Pulmonary artery endothelial cell (primary cell): ENCODE data around the gene MICAL3. TPM values are rescaled to one million over a fixed set of nuclear protein-coding genes. Genes with fewer than 3 reads are reported as not detected.

Experiments
- DNase-seq: peaks from one replicate; pipeline ENCODE4 v3.0.0-alpha.2; 2011; ENCODE audit warnings: low read depth, low spot score
- total RNA-seq: library from RNA; depleted of rRNA; stranded (reverse); fragments of >200 nt; gene quantifications from 2 replicates; pipeline ENCODE4 v1.2.3, GENCODE V29; 2014

Gene MICAL3
- total RNA-seq, 1 donor from 2014 or later: 19.0 TPM

DNA sequence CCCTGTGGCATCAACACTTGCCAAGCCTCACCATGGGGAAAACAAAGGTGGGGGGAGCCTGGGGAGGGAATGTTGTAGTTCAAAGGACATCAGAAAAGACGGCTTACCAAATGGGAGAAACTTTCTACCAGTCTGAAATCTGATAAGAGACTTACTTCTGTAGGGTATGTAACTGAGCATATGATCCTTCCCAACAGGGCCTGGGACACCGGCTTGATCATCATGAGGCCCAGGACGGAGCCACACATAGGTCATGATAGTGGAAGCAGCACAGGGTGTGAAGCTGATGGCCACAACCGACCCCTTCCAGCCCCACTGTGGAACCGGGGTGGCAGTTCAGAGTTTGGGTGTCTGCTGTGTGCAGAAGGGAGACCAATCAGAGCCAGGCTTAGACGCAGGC lies 51.1 kb downstream of the MICAL3 start:
- no peak for DNase-seq

DNA sequence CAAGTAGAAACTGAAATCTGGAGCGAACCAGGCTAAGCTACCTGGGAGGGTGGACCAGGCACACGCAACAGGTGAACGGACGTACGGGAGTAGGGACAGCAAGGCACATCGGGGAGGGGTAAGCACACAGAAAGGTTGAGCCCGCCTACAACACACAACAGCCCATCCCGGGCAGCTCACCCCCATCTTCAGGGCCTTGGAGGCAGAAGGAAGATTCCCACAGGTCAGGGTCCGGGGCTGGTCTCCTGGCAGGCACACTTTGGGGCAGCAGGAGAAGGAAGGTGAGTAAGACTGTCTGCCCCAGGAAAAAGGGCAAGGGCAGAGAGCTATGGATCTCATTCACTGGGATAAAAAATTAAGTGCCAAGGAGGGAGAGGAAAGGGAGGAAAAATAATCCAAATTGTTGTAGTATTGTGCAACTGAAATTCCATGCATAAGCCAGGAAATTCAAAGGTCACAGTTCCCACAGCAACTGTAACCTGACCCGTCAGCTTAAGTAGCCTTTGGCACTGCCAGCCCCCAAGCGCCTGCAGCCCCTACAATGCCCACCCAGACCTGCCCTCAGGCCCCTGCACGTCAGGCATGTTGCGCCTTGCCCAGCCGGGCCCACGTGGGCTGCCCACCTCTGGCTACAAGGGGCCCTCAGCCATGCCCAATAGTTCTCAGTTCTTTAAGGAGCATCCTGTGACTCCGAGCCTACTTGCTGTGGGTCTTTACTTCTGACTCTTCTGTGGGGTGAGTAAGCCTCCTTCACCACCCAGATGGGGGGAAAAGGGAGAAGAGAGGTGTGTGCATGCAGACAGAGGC lies 51.8 kb downstream of the MICAL3 start:
- no peak for DNase-seq

- DNase-seq: no peak
These were observed 52.6 kb downstream of the MICAL3 start for GRCh38 chr22:17971711-17972110.

GRCh38 chr22:17970201-17970708 lies 54.1 kb downstream of the MICAL3 start:
- no peak for DNase-seq

- no peak for DNase-seq
These were observed 54.7 kb downstream of the MICAL3 start for GRCh38 chr22:17969701-17970113.

DNA sequence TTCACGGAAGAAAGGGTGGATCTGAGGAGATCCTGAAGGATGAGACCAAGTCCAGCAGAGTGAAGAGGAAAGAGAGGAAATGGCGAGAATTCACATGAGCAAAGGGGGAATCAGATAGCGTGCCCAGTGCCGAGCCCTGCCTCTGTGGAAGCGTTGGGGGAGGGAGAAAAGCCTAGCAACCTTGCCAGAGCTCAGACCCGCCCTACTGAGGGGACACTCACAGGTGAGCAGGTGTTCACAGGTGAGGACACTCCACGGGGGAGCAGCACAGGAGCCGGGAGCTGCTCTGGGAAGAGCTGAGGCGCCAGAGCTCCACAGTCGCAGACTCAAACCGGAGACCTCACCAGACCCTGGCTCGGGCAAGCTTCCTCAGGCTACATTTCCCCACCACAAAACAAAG lies 56.2 kb downstream of the MICAL3 start:
- DNase-seq: no peak

- DNase-seq: no peak
These were observed 58.0 kb downstream of the MICAL3 start for GRCh38 chr22:17966403-17966717.

DNA sequence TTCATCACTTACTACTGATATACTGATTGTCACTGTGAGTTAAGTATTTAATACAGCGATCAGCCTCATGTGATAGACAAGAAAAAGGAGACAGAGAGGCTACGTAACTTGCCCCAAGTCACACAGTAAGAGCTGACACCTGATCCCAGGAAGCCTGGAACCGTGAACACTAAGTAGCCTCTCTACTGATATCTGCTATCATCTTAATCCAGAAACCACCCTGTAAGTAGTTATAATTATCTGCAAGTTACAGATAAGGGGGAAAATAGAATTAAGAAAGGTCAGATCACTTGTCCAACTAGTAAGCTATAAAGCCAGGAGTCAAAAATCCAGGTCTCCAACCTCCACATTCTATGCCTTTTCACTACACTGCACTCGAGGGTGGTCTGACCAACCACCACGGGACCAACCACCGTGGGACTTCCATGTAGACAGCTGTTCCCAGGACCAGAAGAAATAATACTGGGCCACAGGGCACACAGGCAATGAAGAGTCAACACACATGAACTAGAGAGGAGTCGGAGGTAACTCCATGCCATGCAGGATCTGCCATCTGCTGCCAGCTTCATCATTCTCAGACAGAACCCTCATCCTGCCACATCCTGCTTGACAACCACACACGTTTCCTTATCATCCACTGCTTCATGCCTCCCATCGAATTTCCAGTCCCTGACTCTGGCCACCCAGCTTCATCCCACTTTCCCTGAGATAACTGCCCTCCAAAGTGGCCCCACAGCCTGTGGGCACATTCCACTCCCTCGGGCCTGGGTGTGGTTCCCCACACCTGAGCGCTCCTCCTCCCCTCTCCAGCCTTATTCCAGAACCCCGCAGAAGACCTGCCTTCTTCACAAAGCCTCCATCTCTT lies 58.6 kb downstream of the MICAL3 start:
- no peak for DNase-seq

GRCh38 chr22:17964643-17965042 lies 59.7 kb downstream of the MICAL3 start:
- DNase-seq: no peak

- DNase-seq: no peak
These were observed 60.2 kb downstream of the MICAL3 start for GRCh38 chr22:17964156-17964555.

GRCh38 chr22:17963015-17963414 lies 61.3 kb downstream of the MICAL3 start:
- DNase-seq: no peak

GRCh38 chr22:17962168-17962567 lies 62.2 kb downstream of the MICAL3 start:
- DNase-seq: no peak

DNA sequence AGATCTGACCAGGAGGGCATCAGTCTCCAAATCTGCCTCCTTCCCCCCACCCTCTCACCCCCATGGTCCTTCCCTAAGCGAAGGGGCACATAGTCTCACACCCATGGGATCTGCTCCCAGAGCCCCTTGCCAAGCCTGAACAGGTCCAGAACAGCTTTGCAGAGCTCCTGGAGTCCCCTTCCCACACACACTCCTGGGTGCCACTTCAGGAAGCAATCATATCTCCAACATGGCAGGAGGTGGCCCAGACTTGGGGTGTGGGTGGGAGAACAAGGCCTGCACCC lies 63.0 kb downstream of the MICAL3 start:
- no peak for DNase-seq

DNA sequence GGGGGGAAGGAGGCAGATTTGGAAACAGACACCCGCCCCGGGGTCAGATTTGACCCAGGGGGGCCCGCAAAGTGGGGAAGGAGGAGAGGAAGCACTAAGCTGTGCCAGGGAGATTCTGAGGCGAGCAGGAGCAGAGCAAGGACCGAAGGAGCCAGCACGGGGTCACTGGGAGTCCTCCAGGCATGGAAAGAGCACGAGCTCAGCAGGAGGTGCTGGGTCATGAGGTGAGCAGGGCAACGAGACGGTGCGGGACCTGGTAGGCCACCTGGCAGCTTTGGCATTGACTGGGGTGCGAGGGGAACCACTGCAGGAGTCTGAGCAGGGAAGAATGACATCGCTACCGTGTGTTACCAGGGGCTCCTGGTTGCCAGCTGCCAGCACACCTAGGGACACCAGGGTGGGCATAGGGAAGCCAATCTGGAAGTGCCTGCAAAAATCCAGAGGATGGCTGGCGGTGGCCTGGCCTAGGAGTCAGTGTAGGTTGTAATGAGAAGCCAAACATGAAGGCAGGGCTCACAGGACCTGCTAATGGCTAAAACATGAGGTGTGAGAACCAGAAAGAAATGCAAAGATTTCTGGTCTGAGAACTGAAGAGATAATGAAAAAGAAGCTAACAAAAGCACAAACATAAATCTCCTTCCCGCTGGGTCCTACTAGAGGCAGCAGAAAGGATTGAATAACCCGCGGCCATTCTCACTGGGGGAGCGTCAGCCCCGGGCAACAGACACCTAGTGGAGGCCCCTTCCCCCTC lies 63.5 kb downstream of the MICAL3 start:
- DNase-seq: no peak

DNA sequence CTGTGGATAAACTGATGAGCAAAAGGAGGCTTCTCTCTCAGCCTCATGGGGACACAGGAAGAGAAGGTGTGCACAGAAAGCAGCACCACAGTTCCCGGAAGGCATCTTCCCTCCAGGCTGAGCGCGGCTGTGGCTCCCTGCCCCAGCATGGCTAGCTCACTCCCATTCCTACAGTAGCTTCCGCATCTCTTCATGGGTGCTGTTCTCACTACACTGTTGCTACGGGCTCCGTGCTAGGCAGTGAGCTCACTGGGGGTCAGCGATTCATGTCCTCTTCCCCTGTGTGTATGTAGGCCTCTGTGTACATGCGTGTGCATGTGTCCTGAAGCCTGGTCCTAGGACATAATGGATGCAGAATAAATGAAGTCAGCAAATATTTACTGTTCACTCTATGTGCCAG lies 64.3 kb downstream of the MICAL3 start:
- DNase-seq: no peak

DNA sequence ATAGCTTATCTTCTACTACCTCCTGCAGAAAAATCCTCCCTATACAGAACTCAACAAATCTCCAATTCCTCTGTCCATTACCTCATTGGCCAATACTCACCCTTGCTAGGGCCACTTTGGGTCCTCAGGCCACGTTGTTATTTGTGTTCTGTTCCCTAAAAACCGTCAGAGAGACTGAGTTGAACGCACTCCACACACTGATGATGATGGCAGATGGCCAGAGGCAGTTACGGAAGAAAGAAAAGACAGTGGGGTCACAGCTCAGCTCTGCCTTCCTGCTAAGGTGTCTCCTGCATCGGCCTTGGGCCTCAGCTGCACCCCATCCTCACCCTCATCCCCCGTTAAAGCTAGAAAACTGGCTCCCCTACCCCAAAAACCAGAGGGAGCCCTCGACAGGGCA lies 66.2 kb downstream of the MICAL3 start:
- no peak for DNase-seq

GRCh38 chr22:17957693-17958092 lies 66.7 kb downstream of the MICAL3 start:
- DNase-seq: no peak

- no peak for DNase-seq
These were observed 67.2 kb downstream of the MICAL3 start for GRCh38 chr22:17957204-17957603.

DNA sequence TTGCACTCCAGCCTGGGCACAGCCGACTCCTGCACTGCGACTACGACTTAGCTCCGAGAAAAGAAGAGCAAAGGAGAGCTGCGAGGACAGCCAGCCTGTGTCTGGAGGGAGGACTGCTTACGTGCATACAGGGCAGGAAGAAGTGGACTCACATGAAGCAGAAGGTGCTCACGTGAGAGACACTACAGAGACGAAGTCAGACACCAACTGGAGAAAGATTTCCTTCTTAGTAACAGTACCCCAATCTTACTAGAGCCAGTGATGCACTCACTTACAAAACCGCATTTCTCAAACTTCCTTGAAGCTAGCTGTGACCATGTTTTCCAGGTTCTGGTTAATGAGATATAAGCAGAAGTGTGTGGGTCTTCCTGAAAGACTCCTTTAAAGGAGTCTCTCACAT lies 67.7 kb downstream of the MICAL3 start:
- no peak for DNase-seq

GRCh38 chr22:17955590-17956379 lies 68.6 kb downstream of the MICAL3 start:
- DNase-seq: no peak

- DNase-seq: no peak
These were observed 69.3 kb downstream of the MICAL3 start for GRCh38 chr22:17954860-17955587.
